GF-D8 (cell line): ENCODE data around the gene ZDHHC8.

Experiments used
- DNase-seq: peaks from one replicate; lab custom pipeline; 2025; lab: John Stamatoyannopoulos, UW

ZDHHC8 gene

DNA sequence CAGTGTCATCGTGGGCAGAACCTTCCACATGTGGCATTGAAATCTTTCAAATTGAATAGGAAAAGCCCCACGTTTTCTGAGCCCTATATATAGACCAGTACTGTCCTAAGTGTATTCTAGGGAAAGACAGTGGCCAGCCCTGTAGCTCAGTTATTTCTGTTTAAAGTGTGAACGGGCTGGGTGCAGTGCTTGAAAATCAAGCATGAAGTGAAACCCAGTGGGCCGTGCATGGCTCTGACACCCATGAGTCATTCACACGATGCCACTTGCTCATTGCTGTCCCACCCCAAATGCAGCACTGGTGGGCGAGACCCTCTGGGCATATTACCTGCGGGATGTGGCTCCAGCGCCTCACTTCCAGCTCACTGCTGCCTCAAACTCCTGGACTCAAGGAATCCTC lies 49.0 kb downstream of the ZDHHC8 start:
- DNase-seq, result no peak

DNA sequence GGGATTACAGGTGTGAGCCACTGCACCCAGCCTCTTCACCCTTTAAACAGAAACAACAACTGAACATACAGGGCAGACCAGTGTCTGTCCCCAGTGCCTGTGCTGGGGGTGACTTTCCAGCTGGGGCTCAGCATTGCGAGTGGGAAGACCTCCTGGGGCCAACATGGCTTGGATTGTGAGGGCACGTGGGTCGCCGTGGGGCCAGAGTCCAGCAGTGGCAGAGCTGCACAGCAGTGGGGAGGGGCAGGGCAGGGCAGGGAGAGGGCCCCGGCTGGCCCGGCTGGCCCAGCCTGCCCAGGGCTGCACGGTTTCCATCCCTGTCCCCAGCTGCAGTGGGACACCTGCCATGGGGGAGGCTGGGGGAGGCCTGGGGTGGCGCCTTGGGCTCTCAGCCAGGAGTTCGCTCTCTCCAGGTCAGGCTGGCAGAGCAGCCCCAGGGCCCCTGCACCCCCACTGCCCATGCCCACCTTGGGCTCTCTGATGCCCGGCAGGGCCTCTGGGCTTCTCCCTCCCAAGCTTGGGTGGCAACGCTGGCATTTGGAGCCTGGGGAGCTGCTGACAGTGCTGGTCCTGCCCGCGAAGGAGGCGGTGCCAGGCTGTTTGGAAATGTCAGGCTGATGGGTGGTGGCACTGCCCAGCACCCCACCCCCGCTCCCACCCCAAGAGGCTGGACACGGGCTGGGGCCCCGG lies 49.7 kb downstream of the ZDHHC8 start:
- no peak for DNase-seq

DNA sequence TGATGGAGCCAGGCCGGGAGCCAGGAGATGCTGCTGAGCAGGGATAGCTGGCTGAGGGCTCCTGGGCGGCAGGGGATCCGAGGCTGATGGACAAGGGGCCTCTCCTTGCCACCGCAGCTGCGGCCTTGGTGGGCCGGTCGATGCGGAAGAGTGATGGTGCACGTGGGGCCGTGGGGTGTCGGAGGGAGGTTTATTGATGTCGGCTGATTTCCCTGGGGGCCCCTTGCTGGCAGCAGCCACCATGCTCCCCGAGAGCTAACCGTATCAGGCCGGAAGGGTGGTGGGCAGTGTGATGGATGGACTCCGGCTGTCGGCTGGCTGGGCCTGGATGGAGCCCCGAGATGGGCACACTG lies 50.3 kb downstream of the ZDHHC8 start:
- no peak for DNase-seq

- DNase-seq, result no peak
Observed at GRCh38 chr22:20182365-20182764, 50.8 kb downstream of the ZDHHC8 start.

DNA sequence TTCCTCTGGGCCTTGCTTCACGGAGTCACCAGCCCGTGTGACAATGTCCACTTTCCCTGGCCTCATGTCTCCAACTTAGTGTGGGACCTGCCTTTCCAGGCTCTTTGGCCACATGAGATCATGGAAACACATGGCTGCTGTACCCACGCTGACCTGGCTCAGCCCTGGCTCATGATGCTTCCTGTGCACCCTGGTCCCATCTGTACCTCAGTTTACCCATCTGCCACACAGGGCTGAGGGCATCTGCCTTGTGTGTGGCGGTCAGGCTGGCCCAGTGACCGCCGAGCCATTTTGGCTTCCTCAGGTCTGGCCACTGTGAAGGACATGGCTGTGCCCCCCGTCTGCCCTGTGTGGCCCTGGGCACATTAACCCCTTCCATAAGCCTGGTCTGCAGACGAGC lies 51.5 kb downstream of the ZDHHC8 start:
- DNase-seq, result no peak

- no peak for DNase-seq
Observed at GRCh38 chr22:20183823-20184222, 52.2 kb downstream of the ZDHHC8 start.

DNA sequence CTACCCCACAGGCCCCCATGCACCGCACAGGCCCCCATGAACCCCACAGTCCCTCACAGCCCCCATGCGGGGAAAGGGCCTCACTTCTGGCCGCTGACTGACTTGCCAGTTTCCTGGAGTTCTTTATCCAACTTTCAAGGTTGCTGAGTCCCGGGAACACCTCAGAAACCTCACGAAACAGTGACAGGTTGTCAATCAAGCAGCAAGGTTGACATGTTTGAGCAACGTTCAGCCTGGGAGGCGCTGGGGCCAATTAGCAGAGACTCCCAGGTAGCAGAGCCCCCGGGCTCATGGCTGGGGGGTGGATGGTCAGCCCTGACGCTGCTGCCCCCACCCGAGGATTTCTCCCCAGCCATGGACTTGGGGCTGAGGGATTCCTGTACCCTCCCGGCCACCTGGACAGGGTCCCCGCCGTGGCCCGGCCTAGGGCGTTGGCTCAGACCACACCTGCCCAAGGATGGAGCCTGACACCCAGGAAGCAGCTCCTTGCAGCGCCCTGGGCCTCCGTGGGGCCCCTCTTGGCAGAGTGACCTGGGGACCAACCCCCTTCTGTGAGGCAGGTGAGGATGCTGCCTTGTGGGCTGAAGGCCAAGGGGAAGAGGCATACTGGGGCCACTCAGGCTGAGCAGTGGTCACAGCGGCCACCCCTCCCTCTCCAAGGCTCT lies 53.0 kb downstream of the ZDHHC8 start:
- DNase-seq, result no peak

GRCh38 chr22:20185750-20186149 lies 54.1 kb downstream of the ZDHHC8 start:
- no peak for DNase-seq

- no peak for DNase-seq
Observed at GRCh38 chr22:20186183-20186870, 54.7 kb downstream of the ZDHHC8 start.

DNA sequence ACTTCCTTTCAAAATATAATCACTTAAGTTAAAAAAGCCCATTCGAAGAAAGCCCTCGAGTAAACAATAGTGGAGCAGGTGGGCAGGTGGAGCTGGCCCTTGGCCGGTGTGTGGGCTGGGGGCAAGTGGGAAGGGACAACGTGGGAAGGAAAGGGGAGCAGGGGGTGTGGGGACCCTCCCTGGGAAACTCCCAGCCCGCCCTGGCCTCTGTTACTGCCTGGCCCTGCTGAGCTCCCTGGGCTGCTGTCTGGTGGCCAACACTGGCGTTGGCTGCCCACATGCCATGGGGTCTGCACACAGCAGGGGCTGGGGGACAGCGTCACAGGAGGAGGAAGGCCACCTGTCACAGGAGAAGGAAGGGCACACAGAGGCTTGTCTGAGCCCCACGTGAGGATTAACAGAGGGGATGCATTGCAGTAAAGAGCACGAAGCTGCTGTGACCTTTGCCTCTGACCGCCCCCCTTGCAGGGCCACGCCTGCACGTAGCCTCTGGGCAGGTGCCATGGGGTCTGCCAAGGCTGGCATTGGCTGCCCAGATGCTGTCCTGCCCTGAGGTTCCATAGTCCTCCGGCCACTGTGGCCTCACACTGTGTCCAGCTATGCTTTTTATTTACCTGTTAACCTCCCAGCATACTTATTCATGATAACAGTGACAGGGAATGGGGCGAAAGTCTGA lies 55.4 kb downstream of the ZDHHC8 start:
- DNase-seq, result no peak

- no peak for DNase-seq
Observed at GRCh38 chr22:20187777-20188566, 56.4 kb downstream of the ZDHHC8 start.

GRCh38 chr22:20188567-20188877 lies 56.9 kb downstream of the ZDHHC8 start:
- no peak for DNase-seq

- DNase-seq, result no peak
Observed at GRCh38 chr22:20191000-20191515, 59.5 kb downstream of the ZDHHC8 start.

GRCh38 chr22:20191803-20192202 lies 60.2 kb downstream of the ZDHHC8 start:
- no peak for DNase-seq

- no peak for DNase-seq
Observed at GRCh38 chr22:20192293-20192971, 60.8 kb downstream of the ZDHHC8 start.

DNA sequence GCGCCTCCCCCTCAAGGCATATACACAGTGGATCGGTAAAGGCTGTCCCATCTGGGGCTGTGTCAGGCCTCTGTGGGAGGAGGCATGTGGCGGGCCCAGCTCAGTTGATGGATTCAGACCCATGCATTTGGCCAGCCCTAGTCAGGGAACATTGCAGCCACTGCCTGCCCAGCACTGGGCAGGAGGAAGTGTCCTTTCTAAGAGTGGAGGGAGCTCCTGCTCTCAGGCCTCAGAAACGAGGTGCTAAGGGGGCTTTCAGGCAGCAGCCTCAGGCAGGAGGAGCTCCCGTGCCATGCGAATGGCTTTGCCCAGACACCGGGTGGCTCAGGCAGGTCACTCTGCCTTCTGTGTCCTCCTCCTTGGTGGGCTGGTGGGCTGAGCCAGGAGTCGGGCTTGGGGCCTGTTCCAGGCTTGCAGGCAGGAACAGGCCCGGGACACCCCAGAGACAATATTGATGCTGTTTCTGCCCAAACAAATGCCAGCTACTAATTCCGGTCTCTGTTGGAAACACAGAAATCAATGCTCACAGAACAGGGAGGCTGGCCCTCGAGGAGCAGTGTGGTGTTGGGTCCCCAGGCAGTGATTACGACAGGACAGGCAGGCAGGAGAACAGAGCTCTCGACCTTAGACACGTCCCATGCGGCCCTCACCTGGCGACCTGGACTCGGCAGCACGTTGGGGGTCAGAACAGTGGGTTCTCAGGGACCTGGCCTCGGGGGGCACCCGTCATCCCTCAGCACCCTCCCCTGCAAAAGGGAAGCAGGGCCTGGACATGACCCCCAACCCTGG lies 61.6 kb downstream of the ZDHHC8 start:
- DNase-seq, result no peak

- DNase-seq, result no peak
Observed at GRCh38 chr22:20193761-20194494, 62.3 kb downstream of the ZDHHC8 start.

GRCh38 chr22:20194681-20195593 lies 63.3 kb downstream of the ZDHHC8 start:
- DNase-seq, result no peak
